DMS153 treated with DMSO at 0.1 percent for 48 hours (cell line): Measurements from ENCODE around the gene TMEM272.
"Not testable (repeated sequence)": the region's sequence is repeated elsewhere in the genome, so short reads cannot be mapped to it uniquely, and the experiment has no call there.

Source experiments
- DNase-seq: peaks from one replicate; lab custom pipeline; 2025; ENCODE audit not compliant: unreplicated experiment; lab: John Stamatoyannopoulos, UW

Gene TMEM272

DNA sequence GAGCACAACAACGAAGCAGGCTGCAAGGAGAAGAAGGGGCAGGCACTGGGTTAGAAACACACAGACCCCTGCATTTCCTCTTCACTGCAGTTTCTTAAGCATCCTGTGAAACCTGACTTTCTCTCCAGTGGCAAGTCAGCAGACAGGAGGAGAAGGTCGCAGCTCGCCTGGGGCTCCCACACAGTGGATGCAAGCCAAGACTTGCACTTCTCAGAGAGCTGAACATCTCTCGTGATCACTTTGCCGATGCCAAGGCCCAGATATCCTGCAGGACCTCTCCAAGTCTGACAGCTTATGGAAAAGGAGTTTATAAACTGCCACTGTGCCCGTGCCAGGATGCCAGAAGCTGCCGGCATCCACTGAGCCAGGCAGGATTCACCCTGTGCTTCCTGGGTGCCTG, 18.4 kb downstream of the TMEM272 start:
- DNase-seq: no peak

DNA sequence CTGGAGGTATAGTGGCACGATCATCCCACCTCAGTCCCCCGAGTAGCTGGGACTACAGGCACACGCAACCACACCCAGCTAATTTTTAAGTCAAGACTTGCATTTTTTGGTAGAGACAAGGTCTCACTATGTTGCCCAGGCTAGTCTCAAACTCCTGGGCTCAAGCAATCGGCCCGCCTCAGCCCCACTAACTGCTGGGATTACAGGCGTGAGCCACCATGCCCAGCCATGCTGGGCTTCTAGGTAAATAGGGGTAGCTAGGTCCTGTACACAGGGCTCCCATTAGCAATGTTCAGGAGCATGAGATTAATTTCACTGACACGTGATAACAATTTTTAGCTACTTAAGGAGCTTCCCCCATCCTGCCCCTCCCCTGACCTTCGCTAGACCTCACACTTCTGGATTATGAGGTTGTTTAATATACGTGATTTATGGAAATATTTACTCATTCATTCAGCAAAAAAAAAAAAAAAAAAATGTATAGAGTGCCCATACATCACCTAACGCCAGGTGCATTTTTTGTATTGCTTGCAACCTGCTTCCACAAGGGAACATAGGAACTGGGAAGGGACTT, 19.2 kb downstream of the TMEM272 start:
- no peak for DNase-seq

DNA sequence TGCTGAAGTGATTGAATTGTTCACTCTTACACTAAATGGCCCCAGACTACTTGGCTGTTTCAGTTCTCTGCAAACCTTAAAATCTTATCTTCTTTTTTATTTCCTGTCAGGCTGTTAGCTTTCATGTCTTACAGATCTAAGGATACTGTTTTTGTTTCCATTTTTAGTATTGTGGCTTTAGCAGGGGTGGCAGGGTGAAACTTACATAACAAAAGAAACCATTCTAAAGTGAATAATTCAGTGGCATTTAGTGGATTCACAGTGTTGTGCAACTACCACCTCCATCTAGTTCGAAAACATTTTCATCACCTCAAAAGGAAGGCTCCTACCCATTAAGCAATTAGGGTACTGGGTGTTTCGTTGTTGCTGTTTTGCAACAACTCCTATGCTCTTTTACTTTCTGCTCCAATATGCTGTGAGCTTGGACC, 19.8 kb downstream of the TMEM272 start:
- no peak for DNase-seq

DNA sequence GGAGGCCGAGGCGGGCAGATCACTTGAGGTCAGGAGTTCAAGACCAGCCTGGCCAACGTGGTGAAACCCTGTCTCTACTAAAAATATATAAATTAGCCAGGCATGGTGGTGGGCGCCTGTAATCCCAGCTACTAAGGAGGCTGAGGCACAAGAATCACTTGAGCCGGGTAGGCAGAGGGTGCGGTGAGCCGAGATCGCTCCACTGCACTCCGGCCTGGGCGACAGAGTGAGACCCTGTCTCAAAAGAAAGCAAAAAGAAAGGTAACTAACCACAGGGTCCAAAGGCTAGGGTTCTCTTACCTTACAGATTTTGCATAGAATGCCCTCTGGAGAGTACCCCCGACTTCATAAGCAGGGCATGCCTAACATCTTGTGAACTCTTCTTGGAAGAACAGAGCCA, 20.3 kb downstream of the TMEM272 start:
- DNase-seq: not testable (repeated sequence)

DNA sequence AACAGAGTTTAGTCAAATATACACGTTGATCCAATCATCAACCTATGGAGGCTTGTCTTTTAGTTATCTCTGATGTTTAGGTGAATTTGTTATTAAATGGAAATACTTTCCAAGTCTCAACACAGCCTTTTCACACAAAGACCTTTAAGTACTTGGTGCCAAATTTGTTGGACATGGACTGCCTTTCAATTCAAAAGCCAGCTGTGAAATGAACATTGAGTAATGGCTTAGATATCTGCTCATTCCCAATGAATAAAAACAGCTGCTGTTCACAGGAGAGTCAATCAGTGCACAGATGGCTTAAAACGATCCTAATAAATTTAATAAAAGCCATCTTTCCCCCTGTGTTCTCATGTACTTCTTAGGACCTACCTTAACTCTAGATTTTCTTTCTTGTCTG, 21.1 kb downstream of the TMEM272 start:
- DNase-seq: no peak

DNA sequence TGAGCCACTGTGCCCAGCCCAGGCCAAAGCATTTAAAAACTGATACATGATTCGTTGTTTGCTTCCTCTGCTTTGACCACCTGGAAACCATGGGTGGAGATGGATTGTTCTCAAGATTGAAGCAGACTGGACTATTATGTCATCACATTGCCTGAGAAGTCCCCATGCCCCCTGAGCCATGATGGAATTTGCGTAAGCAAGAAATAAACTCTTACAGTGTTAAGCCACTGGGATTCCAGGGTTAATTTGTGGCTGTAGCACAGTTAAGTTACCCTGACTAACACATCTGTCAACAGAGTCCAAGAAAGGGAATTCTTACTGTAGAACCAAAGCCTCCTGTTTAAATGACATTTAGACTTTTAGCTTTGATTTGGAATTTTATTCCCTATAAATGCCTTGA, 21.6 kb downstream of the TMEM272 start:
- no peak for DNase-seq

DNA sequence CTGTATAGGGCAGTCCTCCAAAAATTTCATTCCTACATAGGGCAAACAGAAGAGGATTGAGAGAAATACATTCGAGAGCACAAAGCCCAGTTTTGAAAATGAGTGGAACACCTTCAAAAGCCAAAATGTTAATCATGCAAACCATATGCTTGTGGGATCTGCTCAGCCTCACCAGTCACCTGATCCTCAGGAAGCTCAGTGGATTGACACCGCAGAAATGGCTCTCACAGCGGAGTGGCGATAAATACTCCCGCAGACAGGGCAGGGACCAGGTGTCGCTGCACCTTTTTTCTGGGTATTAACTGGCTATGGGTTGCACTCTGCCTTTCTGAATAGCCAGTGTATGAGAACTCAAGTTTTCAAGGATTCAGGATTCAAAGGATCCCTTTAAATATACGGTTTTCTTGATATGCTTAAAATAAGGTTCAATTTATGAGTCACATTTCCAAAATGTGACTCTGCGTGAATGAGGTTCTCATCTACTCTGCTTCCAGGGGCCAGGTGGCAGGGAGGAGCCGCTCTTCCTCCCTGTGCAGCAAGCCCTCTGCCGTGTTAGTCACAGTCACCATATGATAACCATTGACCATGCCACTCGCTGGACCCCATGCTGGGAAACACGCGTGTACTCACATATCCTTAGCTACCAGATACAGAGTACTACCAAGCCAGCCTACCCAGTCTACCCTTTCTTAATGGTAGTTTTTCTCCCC, 22.7 kb downstream of the TMEM272 start:
- DNase-seq: no peak

DNA sequence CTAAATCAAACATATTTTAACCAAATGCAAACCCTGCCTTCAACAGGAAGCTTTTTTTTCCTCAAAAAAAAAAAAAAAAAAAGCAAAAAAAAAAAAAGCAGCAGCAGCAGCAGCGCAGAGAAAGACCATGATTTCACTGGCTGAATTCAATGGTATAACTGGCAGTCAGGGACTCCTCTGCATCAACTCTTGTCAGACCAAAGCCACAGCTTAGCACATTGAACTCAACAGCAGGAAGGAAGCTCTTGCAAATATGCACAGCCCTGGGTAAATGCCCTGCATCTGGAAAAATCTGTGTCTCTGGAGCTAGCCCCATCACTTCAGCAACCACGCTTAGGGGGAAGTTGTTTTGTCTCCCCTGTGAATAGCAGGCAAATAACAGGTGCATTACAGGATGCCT, 23.4 kb downstream of the TMEM272 start:
- no peak for DNase-seq

DNA sequence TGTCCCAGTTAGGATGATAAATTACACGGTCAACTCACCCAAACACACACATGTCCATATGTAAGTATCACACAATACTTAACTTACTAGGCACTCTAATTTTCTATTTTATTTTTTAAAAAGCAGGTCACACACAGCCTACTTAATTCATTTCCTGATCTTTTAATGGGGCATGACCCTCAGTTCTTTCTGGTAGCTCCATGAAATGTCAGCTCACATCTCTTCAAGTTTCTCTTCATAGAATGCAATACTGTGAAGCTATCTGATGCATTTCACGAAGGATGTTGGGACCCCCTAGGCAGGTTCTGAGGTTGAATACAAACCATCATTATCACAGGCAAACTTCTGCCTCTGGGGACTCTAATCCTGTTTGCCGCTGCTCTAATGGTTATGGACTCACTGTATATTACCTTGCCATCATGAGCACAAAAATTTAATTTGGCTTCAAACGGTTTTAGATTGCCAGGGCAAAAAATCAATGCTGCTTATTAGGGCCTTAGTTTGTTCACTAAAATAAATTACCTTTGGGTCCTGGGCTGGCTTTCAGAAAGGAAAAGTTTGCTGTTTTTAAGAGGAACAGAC, 24.9 kb downstream of the TMEM272 start:
- DNase-seq: no peak

DNA sequence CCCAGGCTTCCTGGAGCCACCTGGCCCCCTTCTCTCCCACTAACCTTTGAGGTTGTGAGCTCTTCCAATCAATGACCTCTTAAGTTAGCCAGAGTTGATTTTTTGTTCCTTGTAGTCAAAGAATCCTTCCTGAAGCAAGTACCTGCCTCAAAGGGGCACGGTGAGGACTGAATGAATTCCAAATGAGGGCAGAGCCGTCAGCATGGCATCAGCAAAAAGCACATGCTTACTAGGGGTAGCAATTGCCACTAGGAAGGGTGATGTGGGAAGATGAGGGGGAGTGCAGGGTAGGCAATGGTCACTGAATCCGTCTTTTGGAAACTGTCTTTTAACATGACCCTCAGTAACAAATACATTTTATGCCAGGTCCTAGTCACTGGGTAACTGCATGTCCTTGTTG, 25.4 kb downstream of the TMEM272 start:
- no peak for DNase-seq

DNA sequence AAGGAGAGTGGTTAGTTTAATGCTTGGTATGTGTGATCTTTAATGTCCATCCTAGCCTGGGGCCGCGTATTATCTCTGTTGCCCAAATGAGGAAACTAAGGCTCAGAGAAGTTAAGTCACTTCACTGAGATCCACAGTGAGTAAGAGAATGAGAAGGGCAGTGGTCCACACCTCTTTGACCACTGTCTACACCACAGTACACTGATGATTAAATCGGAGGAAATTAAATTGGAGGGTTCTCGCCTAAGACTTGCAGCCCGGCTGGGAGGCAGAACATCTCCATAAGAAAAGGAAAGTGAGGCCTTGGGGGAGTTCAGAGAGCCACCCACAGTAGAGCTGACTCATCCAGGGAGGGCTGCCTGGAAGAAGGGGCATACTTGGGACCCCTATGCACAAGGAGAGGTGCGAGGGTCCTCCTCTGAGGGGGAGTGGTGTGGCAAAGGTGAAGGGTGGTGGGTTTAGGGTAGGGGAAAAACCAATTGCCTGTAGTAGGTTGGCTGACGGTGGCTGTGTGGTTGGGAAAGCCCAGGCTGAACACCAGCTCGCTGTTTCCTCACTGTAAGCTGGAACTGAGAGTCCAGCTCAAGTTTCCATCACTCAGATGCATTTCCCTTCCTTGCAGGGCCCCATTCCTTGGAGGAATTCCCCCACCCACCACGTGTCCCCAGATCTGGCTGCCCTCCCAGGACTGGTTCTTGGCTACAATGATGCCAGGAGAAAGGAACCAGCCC, 26.0 kb downstream of the TMEM272 start:
- no peak for DNase-seq

DNA sequence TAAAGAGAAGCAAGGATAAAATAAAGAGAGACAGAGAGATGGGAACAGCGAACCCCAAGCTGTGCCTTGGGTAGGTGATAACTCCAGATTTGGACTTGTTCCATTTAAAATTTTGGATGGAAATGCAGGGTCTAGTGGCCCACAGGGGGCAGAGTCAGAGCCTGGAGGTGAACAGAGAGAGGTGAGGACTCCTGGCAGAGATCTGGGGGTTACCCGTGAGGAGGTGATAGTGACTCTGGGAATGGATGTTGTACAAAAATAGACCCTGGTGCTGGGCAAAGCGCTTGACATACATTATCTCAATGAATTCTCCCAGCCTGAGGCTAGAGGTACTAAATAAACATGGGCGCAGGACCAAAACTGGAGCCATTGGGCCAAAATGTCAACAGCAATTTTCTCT, 26.7 kb downstream of the TMEM272 start:
- DNase-seq: no peak

DNA sequence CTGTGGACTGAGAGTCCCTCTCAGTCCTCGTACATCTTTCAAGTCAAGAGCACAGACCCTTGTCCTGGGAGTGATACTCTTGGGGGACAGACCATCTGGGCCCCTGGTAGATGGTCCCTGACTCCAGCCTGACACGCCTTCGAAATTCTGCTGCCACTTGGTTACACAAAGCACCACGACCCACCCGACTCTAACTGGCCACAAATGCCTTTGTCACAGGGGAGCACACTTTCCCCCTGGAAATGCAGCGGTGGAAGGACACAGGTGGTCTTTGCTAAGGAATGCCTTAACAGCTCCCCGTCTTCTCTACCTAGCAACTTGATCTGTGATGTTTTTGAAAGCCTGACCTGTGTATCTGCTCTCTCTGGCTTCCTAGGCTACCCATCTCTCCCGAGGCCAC, 27.3 kb downstream of the TMEM272 start:
- no peak for DNase-seq

DNA sequence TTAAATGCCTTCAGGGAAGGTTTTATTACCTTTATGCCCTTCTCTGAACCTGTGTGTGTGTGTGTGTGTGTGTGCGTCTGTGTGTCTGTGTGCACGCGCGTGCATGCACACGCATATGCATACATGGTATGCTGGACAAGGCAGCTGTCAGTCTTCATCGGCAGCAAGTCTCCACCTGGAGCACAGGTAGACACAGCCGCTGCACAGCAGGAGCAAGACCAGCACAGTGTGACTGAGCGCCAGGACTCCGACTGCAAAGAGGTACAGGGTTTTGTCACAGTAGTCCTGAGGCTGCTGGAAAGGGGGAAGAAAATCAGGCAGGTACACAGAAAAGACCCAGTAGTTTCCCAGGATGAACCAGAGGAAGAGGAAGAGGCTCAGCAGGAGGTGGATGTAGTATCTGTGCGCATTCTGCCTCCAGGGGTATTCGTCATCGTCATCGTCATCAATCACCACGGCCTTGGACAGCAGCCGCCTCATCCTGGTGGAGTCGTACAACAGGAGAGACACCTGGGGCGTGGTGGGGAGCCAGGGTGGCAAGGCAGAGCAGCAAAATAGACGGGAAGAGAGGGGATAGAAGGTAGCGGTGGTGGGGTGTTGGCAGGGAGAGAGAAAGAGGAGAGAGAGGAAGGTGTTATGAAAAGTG, 28.2 kb downstream of the TMEM272 start:
- no peak for DNase-seq

DNA sequence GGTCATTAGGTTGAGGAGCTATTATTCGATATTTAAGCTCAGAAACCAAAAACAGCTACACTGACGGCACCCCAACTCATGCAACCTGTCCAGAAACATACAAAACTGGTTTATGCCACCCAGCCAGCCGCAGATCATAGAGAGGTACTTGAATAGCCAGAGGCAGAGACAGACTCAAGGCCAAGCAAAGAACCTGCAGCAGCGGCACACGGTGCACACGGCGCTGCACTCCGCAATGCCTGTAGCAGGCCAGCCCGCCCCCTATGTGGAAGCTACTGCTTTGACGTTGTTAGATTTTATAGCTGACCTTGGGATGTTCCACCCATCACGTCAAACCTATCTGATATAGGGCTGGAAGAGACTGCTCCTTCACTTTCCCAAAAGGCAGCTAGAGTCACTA, 29.1 kb downstream of the TMEM272 start:
- DNase-seq: no peak

DNA sequence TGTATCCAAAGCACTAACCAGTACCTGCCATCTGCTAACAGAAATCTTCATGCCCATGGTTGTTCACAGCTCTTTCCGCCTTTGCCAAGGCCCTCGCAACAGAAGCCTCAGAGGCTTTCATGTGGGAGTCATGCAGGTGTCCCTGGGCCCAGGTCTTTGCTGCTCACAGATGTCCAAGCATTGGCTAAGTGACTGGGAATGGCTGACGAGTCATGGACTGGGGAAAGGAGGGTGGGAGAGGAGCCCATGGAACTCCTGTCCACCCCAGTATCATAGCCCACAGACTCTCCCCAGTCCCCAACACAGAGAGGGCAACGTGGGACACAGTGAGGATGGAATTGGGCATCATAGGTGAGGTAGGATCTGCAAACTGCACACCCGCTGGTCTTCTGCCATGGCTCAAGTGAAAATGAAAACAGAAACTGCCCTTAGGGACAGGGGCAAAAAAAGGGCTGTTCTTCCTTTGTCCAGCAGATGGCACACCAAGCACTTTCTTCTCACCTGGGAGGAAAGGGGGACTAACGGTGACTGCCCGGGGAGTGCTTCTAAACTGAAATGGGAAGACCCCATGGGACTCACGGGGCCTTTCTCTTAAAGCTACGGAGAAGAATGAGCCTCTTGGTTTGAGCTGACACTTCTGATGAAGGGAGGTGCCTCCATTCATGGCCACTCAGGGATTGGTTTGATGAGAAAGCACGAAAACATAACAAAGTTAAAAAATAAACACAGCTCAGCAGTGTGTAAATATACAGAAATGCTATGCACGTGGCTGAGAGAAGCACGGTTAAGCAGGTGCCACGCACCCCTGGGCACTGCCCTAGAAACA, 29.9 kb downstream of the TMEM272 start:
- DNase-seq: peak; percentile 72

DNA sequence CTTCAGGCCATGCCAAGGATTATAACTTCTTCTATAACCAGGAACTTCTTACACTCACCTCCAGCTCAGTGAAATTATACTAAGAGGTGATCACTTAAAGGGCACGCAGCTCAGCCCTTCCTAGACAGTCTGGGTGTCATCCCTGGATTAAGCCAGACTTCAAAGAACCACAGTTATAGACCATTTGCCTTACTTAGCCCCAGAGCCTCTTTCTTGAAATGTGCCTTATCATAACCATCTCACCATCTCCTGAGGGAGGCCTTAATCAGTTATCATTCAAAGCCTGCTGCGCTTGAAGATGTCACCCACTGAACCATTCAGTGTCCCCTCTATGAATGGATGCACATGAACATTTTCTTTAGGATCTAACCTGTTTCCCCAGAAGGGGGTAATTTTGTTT, 30.9 kb downstream of the TMEM272 start:
- no peak for DNase-seq

DNA sequence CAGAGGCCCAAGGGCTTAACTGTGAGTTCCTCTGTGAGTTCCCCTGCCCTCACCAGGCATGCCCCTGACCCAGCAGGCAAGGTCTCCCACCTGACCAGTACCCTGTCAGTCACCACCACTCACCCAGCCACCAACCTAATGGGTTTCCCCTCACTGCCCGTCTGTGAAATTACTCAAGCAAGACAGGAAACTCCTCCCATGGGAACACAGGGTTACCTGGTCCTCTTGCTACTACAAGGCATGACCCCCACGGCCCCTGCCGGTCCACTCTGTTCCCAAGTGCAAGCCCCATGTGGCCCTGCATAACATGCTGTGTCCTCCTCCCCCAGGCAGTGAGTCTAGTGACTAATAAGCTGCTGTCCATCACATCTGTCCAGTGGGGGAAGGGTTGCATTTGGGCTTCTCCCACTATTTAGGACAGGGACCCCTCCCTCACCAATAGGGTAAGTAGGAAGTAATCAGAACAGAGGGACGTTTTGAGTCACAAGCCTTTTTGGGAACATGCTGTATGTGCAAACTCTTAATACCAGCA, 33.0 kb downstream of the TMEM272 start:
- DNase-seq: no peak

DNA sequence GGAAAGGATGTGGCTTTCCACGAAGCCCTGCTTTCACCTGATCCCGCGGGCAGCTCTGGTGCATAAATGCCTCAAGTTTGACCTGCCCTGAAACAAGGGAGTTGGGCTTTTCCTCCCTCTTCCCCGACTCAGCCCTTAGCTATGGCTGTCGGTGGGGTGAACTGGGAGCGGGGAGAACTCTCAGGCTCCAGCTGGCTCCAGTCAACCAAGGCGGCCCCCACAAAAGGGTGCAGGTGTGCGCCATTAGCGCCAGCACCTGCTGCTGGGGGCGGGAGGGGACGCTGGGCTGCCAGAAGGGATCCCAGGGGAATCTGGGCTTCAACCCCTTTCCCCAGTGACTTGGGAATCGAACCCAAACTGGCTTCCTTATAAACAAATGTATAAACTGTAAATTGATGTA, 33.9 kb downstream of the TMEM272 start:
- no peak for DNase-seq

DNA sequence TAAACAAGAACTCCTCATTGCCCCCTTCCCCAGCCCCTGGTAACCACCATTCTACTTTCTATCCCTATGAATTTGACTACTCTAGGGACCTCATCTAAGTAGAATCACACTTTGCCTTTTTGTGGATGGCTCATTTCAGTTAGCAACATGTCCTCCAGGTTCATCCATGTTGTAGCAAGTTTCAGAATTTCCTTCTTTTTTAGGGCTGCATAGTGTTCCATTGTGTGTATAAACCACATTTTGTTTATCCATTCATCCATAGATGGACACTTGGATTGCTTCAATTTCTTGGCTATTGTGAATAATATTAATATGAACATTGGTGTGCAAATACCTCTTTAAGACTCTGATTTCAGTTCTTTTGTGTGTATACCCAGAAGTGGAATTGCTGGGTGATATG, 36.2 kb downstream of the TMEM272 start:
- no peak for DNase-seq
